Esophagus muscularis mucosa (tissue), 3 donors: ENCODE measurements around the gene NEURL3.
A peak's percentile ranks its signal among the peaks of the same experiment; 100 is the strongest.

Source experiments
- CTCF ChIP-seq, 3 experiments: fragments of 200-600 bp in 2 of 3; fragments of 450-650 bp in 1 of 3; sonication (generic) in 2 of 3; IDR thresholded peaks; one replicate each; pipeline ENCODE4 v1.5.1; 2017 to 2019; ENCODE audit warnings: antibody characterized with exemption in 3 of 3, mild to moderate bottlenecking in 2 of 3, moderate library complexity in 1 of 3
- POLR2A ChIP-seq: fragments of 450-650 bp; IDR thresholded peaks from one replicate; pipeline ENCODE4 v1.6.1; 2017; ENCODE audit warnings: antibody characterized with exemption, moderate library complexity, mild to moderate bottlenecking, low read depth

GRCh38 chr2:96507957-96508520, 2.9 kb upstream of the NEURL3 start:
- TF ChIP-seq CTCF (IDR thresholded peaks at IDR 0.05) (peak in 2 of 3 experiments; percentile 97 to 99), POLR2A (no peak)
